A549 (cell line): Measurements from ENCODE around the gene RNF166.

Experiments
- MYC ChIP-seq: IDR thresholded peaks from 2 replicates; pipeline ENCODE4 v1.6.1; 2012; ENCODE audit warnings: mild to moderate bottlenecking, inconsistent platforms, low read length, improper control_type of control experiment, borderline replicate concordance
- POLR2A ChIP-seq: IDR thresholded peaks from 2 replicates; pipeline ENCODE4 v1.6.1; 2012; ENCODE audit warnings: mild to moderate bottlenecking, low read length
- RAD21 ChIP-seq, 2 experiments: fragments of >200 bp in 1 of 2; sonication (Bioruptor Twin) in 1 of 2; formaldehyde crosslinking in 1 of 2; IDR thresholded peaks in 1 of 2; conservative IDR thresholded peaks in 1 of 2; 2 replicates in 1 of 2; 3 replicates in 1 of 2; pipeline ENCODE4 v1.6.1; 2012 to 2018; ENCODE audit warnings: inconsistent platforms in 1 of 2
- RCOR1 ChIP-seq: fragments of 150-350 bp; IDR thresholded peaks from 2 replicates; pipeline ENCODE4 v1.6.1; 2014; ENCODE audit warnings: antibody characterized with exemption, low read length, low read depth
- ZFP36 ChIP-seq: fragments of 450-650 bp; IDR thresholded peaks from 2 replicates; pipeline ENCODE4 v1.6.1; 2014; ENCODE audit warnings: borderline replicate concordance; ENCODE audit not compliant: partially characterized antibody
- TF ChIP-seq, protein P1 (sequence below): fragments of >200 bp; sonication (Bioruptor Twin); formaldehyde crosslinking; IDR thresholded peaks from 3 replicates; pipeline ENCODE4 v1.5.1; 2016
- TF ChIP-seq, protein P2 (sequence below): IDR thresholded peaks from 2 replicates; pipeline ENCODE4 v1.6.1; 2012

DNA sequence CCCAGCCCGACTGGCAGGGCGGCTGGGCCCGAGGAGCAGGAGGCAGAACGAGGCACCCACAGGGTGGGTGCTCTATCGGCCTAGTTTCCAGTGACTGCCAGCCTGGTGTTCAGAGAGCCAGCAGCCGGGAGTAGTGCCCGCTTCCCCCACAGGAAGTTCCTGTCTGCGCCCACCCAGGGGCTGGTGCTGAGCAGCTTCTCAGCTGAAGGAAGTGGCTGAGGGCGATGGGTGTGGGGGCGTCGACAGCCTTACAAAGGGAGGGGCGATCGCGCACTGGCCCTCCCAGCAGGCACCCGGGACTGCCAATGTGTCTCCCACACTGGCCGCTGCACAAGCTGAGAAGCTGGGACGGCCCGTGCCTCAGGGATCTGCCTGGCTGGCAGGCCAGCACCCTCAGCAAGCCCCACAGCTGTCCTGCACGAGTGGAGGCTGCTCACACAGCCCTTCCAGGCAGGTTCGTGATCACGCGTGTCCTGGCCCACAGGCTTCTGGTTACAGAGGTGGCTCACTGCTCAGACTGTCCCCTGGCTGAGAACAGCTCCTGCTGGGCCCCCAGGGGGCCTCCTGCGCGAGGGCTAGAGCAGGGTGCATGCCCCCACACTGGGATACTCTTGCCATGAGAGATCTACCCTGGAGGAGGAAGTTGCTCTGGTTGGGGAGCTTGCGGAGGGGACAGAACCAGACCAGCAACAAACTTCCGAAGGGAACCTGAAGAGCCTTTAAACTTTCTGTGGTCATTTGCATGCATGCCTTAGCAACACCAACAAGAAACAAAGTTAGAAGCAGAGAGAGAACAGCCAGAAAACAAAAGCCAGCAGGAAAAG, 2.5 kb downstream of the RNF166 start:
- TF ChIP-seq, protein P1, sequence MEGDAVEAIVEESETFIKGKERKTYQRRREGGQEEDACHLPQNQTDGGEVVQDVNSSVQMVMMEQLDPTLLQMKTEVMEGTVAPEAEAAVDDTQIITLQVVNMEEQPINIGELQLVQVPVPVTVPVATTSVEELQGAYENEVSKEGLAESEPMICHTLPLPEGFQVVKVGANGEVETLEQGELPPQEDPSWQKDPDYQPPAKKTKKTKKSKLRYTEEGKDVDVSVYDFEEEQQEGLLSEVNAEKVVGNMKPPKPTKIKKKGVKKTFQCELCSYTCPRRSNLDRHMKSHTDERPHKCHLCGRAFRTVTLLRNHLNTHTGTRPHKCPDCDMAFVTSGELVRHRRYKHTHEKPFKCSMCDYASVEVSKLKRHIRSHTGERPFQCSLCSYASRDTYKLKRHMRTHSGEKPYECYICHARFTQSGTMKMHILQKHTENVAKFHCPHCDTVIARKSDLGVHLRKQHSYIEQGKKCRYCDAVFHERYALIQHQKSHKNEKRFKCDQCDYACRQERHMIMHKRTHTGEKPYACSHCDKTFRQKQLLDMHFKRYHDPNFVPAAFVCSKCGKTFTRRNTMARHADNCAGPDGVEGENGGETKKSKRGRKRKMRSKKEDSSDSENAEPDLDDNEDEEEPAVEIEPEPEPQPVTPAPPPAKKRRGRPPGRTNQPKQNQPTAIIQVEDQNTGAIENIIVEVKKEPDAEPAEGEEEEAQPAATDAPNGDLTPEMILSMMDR = no peak
- TF ChIP-seq RAD21 (conservative IDR thresholded peaks at IDR 0.05 in 1 of 2, IDR thresholded peaks at IDR 0.05 in 1 of 2) = no peak
- TF ChIP-seq, protein P2, sequence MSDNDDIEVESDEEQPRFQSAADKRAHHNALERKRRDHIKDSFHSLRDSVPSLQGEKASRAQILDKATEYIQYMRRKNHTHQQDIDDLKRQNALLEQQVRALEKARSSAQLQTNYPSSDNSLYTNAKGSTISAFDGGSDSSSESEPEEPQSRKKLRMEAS = no peak
- TF ChIP-seq MYC = no peak
- no peak for TF ChIP-seq ZFP36
- TF ChIP-seq POLR2A = no peak
- no peak for TF ChIP-seq RCOR1
